Stimulated activated CD4-positive, alpha-beta T cell treated with anti-CD3 and anti-CD28 coated beads, Interleukin-1b, Interleukin-23, amount 100 ng/mL, for 48 hours (primary cell): ENCODE measurements around the gene NTN5.
A peak's percentile ranks its signal among the peaks of the same experiment; 100 is the strongest.
"Not testable (repeated sequence)": the region's sequence is repeated elsewhere in the genome, so short reads cannot be mapped to it uniquely, and the experiment has no call there.

Experiments used
- DNase-seq: peaks from one replicate; pipeline ENCODE4 v3.0.0-alpha.2; 2020

The NTN5 gene

DNA sequence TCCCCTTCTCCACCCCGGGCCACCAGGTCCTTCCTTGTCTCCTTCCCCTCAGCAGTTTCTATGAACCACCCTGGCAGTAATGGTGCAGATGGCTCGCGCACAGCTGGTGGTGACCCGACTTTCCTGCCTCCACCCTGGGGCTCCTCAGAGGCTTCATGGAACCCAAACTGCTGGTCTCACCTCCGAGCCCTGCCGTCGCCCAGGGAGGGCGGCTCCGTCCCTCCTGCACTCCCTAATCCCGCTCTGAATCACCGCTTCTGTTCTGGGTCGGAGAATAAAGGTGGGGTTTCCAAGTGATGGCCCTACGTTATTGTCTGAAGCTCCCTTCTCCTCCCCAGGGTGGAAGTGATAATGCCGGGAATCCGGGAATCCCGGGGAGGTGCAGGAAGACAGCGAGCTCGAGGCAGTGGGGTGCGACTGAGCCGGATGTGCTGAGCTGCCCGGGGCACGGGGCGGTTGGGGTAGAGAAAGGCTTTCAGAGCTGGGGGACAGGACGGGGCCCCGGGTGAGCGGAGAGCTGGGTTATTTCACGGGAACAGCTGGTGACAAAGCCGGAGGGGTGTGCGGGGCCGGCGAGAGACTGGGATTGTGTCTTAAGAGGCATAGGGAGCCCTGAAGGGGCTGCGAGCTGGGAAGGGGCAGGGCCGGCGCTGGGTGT, 23.7 kb upstream of the NTN5 start:
- DNase-seq: no peak

DNA sequence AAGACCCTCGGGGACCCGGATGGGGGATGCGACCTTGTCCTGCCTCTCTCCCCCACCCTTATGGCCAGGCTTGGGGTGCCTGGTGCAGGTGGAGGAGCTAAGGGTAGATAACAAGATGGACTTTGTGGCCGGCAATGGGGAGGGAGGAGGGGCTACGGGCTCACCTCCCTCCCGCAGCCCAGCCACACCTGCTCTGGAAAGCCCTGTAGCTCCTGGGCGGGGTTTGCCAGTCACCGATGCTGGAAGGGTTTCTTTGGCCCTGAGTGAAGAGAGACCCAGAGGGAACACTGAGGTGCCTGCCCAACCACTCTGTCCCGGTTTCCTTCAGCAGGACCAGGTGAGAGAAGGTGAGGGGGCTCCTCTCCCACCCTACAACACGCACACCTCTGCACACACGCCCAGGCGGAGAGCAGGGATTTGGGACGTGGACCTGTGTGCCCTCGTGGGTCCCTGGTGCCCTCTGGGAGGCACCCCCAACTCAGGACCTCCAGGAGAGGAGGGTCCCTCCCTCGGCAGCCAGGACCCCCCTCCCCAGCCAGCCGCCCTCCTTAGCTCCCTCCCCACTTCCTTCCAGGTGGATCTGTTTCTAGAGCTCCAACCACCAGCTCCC, 23.0 kb upstream of the NTN5 start, which contains the start of gene FUT2:
Gene FUT2 (plus strand): TSS at position 229 of the 610 bp plus-strand sequence. CDS start 6,986 bp downstream, outside the sequence.
- no peak for DNase-seq

DNA sequence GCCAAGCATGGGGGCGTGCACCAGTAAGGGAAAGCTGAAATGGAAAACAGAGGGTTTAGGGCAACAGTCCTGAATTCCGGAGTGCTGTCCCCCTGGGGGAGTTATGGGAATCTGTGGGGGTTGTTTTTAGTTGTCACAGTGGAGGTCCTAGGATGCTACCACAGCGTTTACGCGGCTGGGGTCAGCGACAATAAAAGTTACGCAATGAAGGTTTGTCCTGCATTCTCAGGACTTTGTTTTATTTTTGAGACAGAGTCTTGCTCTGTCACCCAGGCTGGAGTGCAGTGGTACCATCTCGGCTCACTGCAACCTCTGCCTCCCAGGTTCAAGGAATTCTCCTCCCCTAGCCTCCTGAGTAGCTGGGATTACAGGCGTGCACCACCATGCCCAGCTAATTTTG, 20.8 kb upstream of the NTN5 start:
- DNase-seq: not testable (repeated sequence)

DNA sequence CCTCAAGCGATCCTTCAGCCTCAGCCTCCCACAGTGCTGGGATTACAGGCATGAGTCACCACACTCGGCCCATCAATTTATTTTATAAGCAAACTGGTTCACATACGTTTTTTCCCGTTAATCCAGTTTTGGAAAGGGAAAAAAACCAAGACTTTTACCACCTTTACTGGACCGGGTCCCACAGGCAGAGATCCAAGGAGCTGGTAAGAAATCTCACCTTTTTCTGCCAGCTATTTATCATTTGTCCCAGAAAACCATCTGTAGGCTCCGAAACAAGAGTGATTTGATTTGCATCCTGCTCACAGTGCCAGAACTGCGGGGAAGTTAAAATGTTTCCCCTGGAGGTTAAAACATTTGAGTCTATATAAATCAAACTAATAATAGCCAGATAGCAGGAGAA, 16.6 kb upstream of the NTN5 start:
- no peak for DNase-seq

DNA sequence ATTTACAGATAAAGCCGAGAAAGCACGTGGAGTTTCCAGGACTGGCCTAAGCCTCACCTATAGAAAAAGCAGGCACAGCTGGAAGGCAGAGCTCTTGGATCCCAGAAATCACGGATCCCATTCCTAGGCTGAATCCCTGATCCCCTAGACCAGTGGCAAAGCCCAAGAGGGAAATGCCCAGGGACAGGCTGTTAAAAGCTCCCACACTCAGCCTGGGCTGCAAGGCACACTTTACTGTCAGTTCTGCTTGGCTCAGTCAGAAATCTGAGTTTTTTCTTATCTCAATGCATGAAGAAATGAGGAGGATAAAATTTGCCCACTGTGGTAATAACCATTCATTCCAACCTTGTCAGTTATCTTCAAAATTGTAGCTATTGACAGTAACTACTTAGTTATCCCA, 15.0 kb upstream of the NTN5 start:
- DNase-seq: no peak

DNA sequence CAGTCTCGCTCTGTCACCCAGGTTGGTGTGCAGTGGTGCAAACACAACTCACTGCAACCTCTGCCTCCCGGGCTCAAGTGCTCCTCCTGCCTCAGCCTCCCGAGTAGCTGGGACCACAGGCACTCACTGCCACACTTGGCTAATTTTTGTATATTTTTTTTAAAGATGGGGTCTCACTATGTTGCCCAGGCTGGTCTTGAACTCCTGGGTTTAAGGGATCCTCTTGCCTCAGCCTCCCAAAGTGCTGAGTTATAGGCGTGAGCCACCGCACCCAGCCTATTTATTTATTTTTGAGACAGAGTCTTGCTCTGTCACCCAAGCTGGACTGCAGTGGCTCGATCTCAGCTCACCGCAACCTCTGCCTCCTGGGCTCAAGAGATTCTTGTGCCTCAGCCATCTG, 13.8 kb upstream of the NTN5 start:
- DNase-seq: not testable (repeated sequence)

DNA sequence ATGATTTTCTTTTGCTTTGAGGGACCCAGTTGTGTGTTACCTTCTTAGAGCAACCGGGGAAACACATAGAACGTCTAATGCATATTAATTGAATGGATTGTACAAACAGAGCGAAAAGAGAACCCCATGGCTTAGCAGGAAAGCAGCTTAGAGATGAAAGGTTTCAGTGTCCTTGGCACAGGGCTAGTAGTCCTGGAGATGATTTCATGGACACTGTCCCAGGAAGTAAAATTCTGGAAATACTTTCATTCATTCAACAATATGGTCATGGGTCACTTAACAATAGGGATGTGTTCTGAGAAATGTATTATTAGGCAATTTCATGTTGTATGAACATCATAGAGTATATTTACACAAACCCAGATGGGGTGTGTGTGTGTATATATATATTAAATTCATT, 13.3 kb upstream of the NTN5 start:
- no peak for DNase-seq

DNA sequence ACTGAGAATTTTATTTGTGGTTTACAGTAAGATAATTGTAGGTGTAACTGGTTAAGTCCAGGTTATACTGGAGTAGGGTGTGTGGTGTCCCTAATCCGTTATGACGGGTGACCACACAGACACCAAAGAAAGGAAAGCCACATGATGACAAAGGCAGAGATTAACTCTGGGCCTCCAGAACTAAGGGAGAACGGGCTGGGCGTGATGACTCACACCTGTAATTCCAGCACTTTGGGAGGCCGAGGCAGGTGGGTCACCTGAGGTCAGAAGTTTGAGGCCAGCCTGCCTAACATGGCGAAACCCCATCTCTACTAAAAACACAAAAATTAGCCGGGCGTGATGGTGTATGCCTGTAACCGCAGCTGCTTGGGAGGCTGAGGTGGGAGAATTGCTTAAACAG, 12.8 kb upstream of the NTN5 start:
- DNase-seq: no peak

DNA sequence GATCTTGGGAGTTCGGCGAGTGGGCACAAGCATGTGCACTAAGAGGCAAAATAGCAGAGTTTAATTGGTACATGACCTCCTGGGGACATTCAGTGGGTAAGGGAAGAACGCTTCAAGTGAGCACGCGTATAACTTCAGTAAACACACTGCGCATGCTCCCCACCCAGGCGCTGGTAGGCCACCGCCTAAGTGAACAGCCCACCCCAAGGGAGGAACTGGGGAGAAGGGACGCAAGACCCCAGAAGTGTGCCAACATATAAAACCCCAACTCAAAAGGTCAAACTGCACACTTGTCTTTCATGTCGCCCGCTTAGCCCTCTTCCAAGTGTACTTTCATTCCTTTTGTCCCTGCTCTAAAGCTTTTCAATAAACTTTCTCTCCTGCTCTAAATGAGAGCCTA, 10.5 kb upstream of the NTN5 start:
- DNase-seq: peak; percentile 31

DNA sequence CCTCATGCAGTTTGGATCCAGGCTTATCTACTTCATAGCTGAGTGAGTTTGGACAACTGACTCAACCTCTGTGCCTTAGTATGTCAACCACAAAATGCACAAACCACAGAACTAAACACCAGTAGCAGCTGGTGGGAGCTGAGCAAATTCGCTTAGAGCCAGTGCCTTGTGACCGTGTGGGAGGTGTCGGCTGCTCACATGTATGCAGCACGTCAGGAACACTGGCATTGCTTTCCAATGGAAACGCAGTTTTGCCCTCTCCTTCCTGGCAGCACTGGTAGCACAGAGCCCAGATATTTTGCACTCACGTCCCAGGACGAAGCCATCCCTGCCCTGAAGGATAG, 8.3 kb upstream of the NTN5 start:
- DNase-seq: no peak

DNA sequence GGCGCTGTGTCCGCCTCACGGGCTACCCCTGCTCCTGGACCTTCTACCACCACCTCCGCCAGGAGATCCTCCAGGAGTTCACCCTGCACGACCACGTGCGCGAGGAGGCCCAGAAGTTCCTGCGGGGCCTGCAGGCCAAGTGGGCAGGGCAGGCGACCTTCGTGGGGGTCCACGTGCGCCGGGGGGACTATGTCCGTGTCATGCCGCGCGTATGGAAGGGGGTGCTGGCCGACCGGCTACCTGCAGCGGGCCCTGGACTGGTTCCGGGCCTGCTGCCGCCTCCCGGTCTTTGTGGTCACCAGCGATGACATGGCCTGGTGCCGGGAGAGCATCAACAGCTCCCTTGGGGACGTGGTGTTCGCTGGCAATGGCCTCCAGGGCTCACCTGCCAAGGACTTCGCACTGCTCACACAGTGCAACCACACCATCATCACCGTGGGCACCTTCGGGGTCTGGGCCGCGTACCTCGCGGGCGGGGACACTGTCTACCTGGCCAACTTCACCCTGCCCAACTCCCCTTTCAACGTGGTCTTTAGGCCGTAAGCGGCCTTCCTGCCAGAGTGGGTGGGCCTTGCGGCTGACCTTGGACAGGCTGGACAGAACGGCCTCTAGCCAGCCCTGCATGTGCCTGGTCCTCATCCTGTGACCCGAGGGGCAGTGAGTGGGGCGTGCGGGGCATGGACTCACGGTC, 7.8 kb upstream of the NTN5 start:
- no peak for DNase-seq

DNA sequence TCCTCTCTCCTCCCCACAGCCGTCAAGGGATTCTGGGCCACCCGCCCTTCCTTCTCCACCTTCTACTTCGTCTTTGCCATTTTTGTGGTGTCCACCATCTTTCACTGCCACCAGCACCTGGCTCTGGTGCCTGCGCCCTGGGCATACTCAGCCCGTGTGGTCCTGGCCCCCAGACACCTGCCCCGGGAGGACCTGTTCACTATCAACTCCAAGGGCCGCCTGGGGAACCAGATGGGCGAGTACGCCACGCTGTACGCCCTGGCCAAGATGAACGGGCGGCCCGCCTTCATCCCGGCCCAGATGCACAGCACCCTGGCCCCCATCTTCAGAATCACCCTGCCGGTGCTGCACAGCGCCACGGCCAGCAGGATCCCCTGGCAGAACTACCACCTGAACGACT, 7.2 kb upstream of the NTN5 start:
- DNase-seq: not testable (repeated sequence)

DNA sequence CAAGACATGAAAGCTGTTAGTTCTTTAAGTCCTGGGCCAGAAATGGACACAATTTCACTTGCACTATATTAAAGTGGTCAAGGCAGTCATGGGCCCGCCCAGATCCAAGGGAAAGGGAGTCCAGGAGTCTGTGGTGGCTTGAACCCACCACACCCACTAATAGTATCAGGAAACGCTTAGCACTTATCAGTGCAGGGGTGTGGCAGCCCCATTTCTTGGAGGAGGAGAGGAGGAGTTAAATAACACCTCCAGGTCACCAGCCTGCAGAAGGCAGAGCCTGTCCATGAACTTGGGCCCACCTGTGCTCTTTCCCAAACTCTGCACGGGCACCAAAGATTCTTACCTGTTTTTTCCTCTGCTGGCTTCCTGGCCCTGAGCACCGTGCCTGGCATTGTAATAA, 5.4 kb upstream of the NTN5 start:
- no peak for DNase-seq

DNA sequence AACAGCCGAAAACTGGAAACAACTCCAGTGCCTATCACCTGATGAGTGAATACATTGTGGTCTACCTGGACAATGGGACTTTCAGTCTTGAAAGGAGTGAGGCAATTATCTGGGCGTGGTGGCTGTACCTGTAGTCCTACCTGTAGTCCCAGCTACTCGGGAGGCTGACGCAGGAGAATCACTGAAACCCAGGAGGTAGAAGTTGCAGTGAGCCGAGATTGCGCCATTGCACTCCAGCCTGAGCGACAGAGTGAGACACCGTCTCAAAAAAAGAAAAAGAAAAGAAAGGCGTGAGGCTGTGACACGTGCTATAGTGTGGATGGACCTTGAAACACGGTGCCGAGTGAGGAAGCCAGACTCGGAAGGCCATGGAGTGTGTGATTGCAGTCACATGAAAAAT, 4.1 kb upstream of the NTN5 start:
- DNase-seq: no peak

DNA sequence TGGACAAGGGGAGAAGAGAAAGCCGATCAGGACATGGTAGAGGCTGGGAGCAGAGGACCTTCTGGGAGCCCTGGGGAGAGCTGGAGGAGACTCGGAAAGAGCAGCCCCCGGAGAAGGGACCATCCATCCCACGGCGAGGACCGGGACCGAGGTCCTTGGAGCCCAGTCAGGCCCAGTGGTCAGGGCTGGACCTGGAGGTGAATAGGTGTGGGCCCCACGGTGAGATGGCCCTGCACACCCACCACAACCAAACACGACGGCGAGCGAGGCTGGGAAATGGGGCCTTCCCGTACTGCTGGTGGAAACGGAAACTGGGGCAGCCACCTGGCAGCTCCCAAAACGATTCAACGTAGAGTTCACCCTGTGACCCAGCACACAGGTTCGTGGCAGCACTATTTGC, 3.7 kb upstream of the NTN5 start:
- no peak for DNase-seq

DNA sequence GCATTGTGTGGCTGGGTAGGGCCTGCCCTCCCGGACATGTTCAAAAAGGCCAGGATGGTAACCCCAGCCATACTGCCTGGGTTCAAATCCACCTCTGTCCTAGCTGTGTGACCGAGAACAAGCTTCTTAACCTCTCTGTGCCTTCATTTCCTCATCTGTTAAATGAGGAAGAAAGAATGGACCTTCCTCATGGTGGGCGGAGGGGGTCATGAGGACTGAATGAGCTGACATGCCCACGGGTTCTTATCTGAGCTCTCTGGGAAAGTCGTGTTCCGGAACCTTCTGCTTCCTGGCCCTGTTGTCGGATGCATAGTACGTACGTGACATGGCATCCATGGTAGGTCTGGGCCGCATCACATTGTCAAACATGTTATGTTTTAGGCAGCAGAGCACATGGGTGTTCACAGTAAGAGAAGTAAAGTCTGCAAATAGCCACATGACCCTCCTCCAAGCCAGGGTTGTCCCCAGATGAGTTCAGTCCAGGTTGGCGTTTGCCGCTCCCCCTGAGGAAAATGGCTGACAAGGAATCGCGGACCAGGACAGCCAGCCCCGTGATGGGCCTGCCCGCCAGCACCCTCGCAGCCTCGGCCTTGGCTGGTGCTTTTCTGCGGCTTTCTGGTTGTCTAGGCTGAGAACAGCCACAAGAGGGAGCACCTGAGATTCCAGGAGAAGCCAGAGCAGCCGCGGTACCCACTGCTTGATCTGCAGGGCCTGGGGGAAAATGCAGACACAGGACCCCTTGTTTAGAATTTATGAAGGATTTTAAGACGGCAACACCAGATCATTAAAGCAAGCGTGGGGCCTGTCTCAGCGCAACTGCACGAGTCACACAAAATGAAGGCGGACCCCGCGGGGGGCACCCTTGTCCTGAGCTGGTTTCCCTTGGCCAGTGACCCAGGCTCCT, 2.4 kb upstream of the NTN5 start:
- peak; percentile 80 for DNase-seq

DNA sequence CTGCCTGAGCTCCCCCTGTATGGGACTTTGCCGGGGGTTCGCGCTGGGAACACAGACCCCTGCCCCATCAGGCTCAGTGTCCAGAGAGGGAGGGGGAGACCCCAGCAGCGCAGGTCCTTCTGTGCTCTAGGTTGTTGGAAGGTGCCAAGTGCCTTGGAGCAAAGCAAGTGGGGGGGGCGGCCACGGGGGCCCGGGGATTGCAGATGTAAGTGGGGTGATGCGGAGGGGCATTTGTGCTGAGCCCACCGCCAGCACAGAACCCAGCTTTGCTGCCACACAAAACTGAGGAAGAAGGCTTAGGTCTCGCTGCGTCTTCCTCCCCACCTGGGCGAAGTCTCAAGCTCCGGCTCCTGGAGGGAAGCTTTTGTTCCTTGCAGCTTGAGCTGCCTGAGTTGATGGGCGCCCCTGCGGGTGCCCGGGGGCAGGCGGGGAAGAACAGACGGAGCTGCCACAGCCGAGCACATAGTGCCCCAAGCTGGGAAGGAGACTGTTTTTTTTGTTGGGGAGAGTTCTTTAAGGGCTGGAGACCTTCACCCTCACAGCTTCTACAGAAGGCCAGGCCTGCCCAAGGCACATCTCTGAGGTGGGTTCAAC, 1.5 kb upstream of the NTN5 start:
- no peak for DNase-seq

DNA sequence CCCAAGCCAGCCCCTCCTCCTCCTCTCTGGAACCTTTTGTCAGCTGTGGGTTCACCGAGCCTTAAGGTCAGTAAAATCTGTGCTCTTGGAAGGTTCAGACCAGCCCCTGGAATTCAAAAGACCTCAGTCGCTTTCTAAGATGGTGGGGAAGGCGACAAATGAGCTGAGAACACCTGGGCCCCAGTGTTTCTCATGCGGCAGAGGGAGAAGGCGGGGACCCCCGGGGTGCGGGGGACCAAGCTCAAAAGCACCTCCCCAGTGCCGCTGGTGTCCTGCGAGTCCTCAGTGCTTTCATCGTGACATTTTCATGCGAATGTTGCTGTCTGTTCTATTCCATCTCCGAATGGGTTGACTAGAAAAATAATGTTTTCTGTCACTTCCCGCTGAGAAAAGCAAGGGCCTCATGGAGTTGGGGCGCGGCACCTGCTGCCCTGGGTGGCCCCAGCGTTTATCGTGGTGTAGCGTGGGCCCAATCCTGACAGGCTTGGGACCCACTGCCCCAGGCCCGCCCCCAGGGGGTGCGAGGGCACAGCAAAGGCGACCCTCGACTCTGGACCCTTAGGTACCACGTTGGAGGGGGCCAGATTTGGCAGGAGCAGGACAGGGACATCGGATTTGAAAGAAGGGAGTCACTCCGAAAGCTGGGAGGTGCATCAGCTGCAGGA, 751 bp upstream of the NTN5 start:
- DNase-seq: no peak

DNA sequence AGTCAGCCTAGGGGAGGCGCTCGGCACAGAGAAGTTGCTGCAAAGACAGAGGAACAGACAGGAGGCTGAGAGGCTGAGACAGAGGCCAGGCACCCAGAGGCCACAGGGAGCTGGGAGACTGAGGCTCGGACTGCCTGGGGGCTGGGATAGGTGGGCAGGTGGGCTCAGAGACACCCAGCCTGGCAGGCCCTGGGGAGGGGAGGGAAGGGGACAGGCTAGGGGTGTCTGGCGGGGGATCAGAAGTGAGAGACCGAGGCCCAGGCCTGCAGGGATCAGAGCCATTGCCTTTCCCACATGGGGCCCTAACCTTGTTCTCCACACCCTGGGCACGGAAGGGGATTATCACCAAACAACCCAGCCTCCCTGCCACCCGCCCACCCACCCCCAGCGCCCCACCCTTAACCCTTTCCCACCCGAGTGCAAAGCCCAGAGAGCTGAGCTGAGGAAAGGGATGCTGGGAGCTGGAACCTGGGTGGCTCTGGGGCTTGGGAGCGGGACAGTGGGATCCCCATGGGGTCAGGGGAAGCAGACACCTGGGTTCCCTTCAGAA, 1.3 kb downstream of the NTN5 start:
- DNase-seq: no peak

DNA sequence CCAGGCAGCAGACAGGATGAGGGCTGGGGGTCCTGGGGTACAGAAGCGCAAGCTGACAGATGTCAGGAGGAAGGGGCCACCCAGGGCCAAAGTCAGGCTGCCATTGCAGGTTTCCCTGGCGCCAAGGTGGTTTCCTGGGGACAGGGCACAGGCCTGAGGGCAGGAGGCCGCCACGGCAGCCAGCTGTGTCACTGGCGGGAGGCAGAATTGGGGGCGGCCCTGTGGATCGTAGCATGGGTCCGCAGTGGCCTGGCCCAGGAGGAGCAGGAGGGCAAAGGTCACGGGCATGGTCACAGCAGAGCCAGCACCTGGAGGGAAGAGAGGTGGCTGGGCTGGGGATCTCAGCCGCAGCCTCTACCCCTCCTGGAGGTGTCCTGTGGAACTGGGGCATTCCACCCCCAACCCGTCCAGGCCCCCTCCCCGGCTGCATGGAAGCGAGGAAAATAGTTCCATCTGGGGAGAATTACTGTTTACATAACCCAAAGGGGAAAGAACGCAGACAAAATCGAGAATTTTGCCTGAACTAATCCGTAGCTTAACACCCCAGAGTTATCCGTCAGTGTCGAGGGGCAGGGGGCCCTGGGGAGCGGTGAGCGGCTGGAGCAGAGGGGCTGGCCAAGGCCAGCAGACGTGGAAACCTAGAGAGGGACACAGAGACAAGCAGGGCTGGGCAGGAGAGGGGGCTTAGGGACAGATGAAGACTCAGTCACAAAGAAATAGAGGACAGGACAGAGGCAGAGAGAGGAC, 1.9 kb downstream of the NTN5 start:
- DNase-seq: no peak

DNA sequence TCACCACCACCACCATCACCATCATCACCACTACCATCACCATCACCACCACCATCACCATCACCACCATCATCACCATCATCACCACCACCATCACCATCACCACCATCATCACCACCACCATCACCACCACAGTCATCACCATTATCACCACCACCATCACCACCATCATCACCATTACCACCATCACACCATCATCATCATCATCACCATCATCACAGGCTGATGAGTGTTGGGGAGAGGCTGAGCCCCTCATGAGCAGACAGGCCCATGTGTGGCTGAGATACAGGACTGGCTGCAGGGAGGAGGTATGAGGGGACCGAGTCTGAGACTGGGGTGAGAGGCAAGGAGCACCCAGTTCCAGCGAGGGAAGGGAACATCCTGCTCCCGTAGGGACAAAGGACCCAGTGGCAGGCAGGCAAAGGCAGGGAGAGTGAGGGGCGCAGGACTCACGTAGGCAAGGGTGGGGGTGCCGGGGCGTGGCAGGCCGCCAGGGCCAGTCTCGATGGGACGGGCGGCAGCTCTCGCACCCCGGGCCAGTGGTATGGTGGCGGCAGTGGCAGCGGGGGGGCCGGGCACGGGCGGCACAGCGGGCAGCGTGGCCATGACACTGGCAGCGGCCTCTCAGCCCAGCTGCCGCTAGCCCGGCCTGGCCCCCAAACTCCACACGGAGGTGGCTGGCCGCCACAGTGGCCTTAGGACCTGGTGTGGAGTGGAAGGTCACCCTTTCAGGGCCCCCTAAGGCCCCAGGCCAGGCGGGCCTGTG, 2.7 kb downstream of the NTN5 start:
- no peak for DNase-seq
